CD4-positive, alpha-beta memory T cell (primary cell): ENCODE results near the gene ARMC2. TPM values are rescaled to one million over a fixed set of nuclear protein-coding genes. Genes with fewer than 3 reads are reported as not detected.
"Not testable (repeated sequence)": the region's sequence is repeated elsewhere in the genome, so short reads cannot be mapped to it uniquely, and the experiment has no call there.

Experiments
- CTCF ChIA-PET: fragments of 350-600 bp; sonication (Branson Sonifier 250); formaldehyde crosslinking; loops from one replicate; lab custom pipeline; 2021; ENCODE audit warnings: inconsistent platforms; ENCODE audit not compliant: partially characterized antibody; lab: Charles Lee
- POLR2A ChIA-PET: fragments of 350-600 bp; sonication (Branson Sonifier 250); formaldehyde crosslinking; loops from one replicate; lab custom pipeline; 2021; ENCODE audit not compliant: partially characterized antibody; lab: Charles Lee
- DNase-seq, 5 donors: peaks; one replicate each; pipeline versions ENCODE4 v3.0.0 to v3.0.0-alpha.2; 2020 to 2022; ENCODE audit warnings: mixed read lengths in 1 of 5
- H3K27ac ChIP-seq: one replicate; pipeline ENCODE4 v1.7.0; 2013; ENCODE audit warnings: low read depth, low read length
- H3K27me3 ChIP-seq: 2 replicates; pipeline ENCODE4 v1.7.0; 2013; ENCODE audit warnings: mild to moderate bottlenecking, low read length, moderate library complexity; ENCODE audit not compliant: insufficient read depth
- H3K36me3 ChIP-seq: 2 replicates; pipeline ENCODE4 v1.7.0; 2013; ENCODE audit warnings: mild to moderate bottlenecking, low read length, moderate library complexity; ENCODE audit not compliant: insufficient read depth
- H3K4me1 ChIP-seq: 2 replicates; pipeline ENCODE4 v1.7.0; 2013; ENCODE audit warnings: mild to moderate bottlenecking, low read length, moderate library complexity; ENCODE audit not compliant: insufficient read depth
- H3K4me3 ChIP-seq, 2 donors: one replicate each; pipeline ENCODE4 v1.7.0; 2013; ENCODE audit warnings: low read length in 2 of 2, mild to moderate bottlenecking in 1 of 2
- H3K9me3 ChIP-seq, 2 donors: one replicate each; pipeline ENCODE4 v1.7.0; 2013; ENCODE audit warnings: low read length in 2 of 2, control low read depth in 1 of 2; ENCODE audit not compliant: control insufficient read depth in 1 of 2
- H3K27ac Mint-ChIP-seq, 7 donors: one replicate each; pipeline ENCODE4 v1.8.0; 2020 to 2021; ENCODE audit warnings: mixed read lengths in 7 of 7, mild to moderate bottlenecking in 6 of 7, inconsistent platforms in 3 of 7, moderate library complexity in 3 of 7
- H3K27me3 Mint-ChIP-seq, 2 donors: one replicate each; pipeline ENCODE4 v1.8.0; 2020 to 2021; ENCODE audit warnings: mixed read lengths in 2 of 2
- H3K36me3 Mint-ChIP-seq, 2 donors: one replicate each; pipeline ENCODE4 v1.8.0; 2020 to 2021; ENCODE audit warnings: mixed read lengths in 2 of 2, inconsistent platforms in 1 of 2, mild to moderate bottlenecking in 1 of 2
- H3K4me1 Mint-ChIP-seq, 4 donors: one replicate each; pipeline ENCODE4 v1.8.0; 2020 to 2021; ENCODE audit warnings: mixed read lengths in 4 of 4, mild to moderate bottlenecking in 1 of 4
- H3K4me3 Mint-ChIP-seq, 8 donors: one replicate each; pipeline ENCODE4 v1.8.0; 2020 to 2021; ENCODE audit warnings: mixed read lengths in 8 of 8, mild to moderate bottlenecking in 7 of 8, moderate library complexity in 6 of 8, inconsistent platforms in 3 of 8
- H3K9me3 Mint-ChIP-seq, 8 donors: one replicate each; pipeline ENCODE4 v1.8.0; 2020 to 2021; ENCODE audit warnings: mixed read lengths in 8 of 8, mild to moderate bottlenecking in 5 of 8, inconsistent platforms in 3 of 8, moderate library complexity in 1 of 8
- intact Hi-C: fragments of 100-400 bp; cut with micrococcal nuclease; formaldehyde crosslinking; loops from one replicate; pipeline ENCODE4 v1.15.1; 2023
- polyA plus RNA-seq, 2 donors: library from polyadenylated mRNA; unstranded; fragments of 300-500 nt; fragmentation: Illumina TruSeq; gene quantifications; one replicate each; pipeline ENCODE4 v1.2.3, GENCODE V29; 2021
- total RNA-seq, 2 experiments: library from RNA; stranded (reverse); gene quantifications; one replicate each; pipeline ENCODE4 v1.2.3, GENCODE V29; 2021

ARMC2 gene
- total and polyA plus RNA-seq, 4 experiments from 2014 or later: 3.2 to 11.2 (median 7.0) TPM

DNA sequence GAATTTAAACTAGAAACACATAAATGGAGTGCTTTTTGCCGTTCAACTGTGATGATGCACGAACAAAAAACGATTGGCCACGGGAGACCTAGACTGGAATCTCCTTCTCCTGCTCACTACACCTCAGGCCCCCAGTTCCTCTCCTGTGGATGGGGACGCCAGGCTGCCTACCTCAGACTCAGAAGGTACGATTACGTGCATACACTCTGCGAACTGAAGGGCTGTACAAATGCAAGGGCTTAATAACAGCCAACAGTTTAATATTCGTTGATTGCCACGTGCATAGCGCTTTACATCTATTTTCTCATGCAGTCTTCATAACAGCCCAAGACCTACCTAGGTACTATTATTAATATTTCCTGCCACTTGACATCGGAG, 495 bp upstream of the ARMC2 start:
- peaks cover 15% of the 10 kb centered on the region for H3K4me1 ChIP-seq
- ChIA-PET POLR2A (interaction anchor here (0.6 to 2.8 kb wide), 16 partner anchors 9 to 1967 kb away, joined by 3 to 44 read pairs (median 4); partner anchors contain the start of genes CDK19, CEP57L1, FOXO3 and SESN1), CTCF (interaction anchor here (0.9 to 5.0 kb wide), 12 partner anchors 9 to 306 kb away, joined by 3 to 30 read pairs (median 5); no protein-coding TSS in a partner anchor)
- H3K4me3 Mint-ChIP-seq: peak overlapping the region; percentile 84 to 91 (median 86)
- DNase-seq: no peak
- no peaks in the 10 kb centered on the region for H3K9me3 ChIP-seq
- H3K27me3 Mint-ChIP-seq: no peaks in the 10 kb centered on the region
- H3K27ac ChIP-seq: peak overlapping the region; percentile 58
- peaks cover 0 to 2% (median 0%) of the 10 kb centered on the region in 8 donors for H3K9me3 Mint-ChIP-seq
- intact Hi-C loops: loop anchor here (1.0 to 5.0 kb wide), 6 partner anchors 50 to 535 kb away; partner anchors contain the start of genes CD164 and CEP57L1
- peak overlapping the region; percentile 46 to 78 for H3K4me3 ChIP-seq
- H3K36me3 Mint-ChIP-seq: no peaks in the 10 kb centered on the region
- no peaks in the 10 kb centered on the region for H3K36me3 ChIP-seq
- peaks cover 17 to 33% (median 23%) of the 10 kb centered on the region in 4 donors for H3K4me1 Mint-ChIP-seq
- no peaks in the 10 kb centered on the region for H3K27me3 ChIP-seq
- peak overlapping the region; percentile 81 to 93 (median 91) for H3K27ac Mint-ChIP-seq

DNA sequence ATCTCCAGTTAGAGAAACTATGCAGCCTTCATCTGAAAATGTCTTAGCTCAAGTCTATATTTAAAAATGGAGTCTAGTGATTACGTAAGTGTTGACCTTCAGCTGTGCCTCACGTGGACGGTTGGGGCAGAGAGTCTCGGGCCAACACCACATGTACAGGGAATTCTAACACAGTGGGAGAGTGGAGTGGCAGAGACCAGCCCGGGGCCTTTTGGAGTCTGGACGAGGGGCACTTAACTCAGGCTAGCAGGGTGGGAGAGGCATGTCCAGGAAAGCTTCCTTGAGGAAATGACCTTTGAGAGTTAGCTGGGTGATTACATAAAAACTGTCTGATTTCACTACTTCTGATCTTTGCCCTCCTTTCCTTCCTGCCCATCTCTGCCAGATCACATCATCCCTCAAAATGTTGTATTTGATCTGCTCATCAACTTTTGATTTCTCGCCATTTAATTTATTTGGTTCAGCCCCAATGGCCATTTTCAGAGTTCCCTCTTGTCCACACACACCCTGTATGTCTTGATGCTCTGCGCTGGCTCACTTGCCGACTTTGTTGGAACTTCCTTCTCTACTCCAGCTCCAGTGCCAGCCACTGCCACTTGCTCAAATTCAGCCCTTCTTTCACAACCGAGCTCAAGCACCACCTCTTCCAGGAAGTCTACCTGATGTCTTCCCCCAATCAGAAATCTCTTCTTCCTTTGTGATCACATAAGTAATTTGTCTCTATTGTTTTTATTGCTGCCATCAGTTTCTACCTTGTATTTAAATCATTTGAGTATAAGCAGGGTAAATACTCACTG, 2.6 kb downstream of the ARMC2 start:
- Mint-ChIP-seq H3K36me3 (peaks cover 14 to 18% of the 10 kb centered on the region in 2 donors), H3K4me1 (peaks cover 17 to 33% (median 25%) of the 10 kb centered on the region in 4 donors), H3K27me3 (no peaks in the 10 kb centered on the region), H3K9me3 (no peaks in the 10 kb centered on the region), H3K4me3 (peak overlapping the region in 3 of 8 donors; percentile 18 to 43 (median 39)), H3K27ac (peak overlapping the region in 6 of 7 donors; percentile 25 to 81 (median 54))
- ChIA-PET CTCF (interaction anchor here (0.8 to 1.6 kb wide), 2 partner anchors 223 to 309 kb away, joined by 3 to 4 read pairs; no protein-coding TSS in a partner anchor), POLR2A (no interaction called here)
- peaks cover 15% of the 10 kb centered on the region for H3K4me1 ChIP-seq
- DNase-seq: no peak
- intact Hi-C loops: no loop called here
- no peaks in the 10 kb centered on the region for H3K9me3 ChIP-seq
- no peak overlapping the region for H3K4me3 ChIP-seq
- H3K27me3 ChIP-seq: no peaks in the 10 kb centered on the region
- H3K27ac ChIP-seq: no peak overlapping the region
- H3K36me3 ChIP-seq: no peaks in the 10 kb centered on the region

DNA sequence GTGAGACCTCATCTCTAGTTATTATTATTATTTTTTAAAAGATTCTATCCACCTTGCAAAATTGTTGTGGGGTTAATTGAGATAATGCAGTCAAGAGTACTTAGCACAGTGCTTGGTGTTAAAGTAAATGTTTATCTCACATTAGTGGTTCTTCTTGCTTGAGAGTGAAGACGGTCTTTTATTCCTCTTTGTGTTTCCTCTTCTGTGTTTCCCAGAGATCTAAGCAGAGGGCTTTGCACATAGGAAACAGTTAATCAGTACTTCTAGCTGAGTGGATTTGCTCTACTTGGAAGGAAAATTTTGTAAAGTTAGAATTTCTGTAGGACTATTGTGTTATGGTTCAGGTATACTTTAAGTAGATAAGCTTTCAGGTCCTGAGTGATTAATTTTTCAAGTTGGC, 3.5 kb downstream of the ARMC2 start:
- POLR2A ChIA-PET: no interaction called here
- intact Hi-C loops: no loop called here
- H3K27me3 ChIP-seq: no peaks in the 10 kb centered on the region

DNA sequence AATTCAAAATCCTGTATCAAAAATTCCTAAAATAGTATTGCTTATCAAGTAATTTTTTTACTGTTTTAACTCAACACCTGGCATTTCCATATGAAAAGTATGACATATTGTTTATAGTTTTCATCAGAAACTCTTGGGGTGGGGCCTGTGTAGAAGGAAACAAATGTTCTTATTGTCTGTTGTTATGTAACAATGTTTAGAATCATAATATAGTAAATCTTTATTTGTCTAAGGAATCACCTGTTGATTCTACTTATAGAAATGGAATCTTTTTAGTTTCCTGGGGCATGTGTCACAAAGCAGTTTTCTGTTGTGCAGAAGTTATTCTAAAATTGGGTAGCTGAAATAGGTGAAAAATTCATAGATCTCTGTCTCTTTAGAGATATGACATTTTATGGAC, 4.9 kb downstream of the ARMC2 start:
- DNase-seq: no peak
- H3K27ac ChIP-seq: no peak overlapping the region
- peaks cover 8% of the 10 kb centered on the region for H3K36me3 ChIP-seq
- H3K9me3 Mint-ChIP-seq: peaks cover 0 to 10% (median 8%) of the 10 kb centered on the region in 8 donors
- H3K9me3 ChIP-seq: no peaks in the 10 kb centered on the region
- intact Hi-C loops: no loop called here
- no peak overlapping the region for H3K4me3 Mint-ChIP-seq
- peaks cover 11 to 25% (median 18%) of the 10 kb centered on the region in 4 donors for H3K4me1 Mint-ChIP-seq
- ChIA-PET POLR2A (no interaction called here), CTCF (no interaction called here)
- H3K27ac Mint-ChIP-seq: peak overlapping the region in 1 of 7 donors; percentile 34
- H3K4me3 ChIP-seq: no peak overlapping the region
- no peaks in the 10 kb centered on the region for H3K27me3 Mint-ChIP-seq
- H3K27me3 ChIP-seq: no peaks in the 10 kb centered on the region
- H3K4me1 ChIP-seq: peaks cover 7% of the 10 kb centered on the region
- H3K36me3 Mint-ChIP-seq: peaks cover 33 to 40% of the 10 kb centered on the region in 2 donors

More for the DNA sequence above, 3.5 kb downstream of the ARMC2 start:
- Mint-ChIP-seq H3K27ac (peak overlapping the region in 2 of 7 donors; percentile 26 to 32), H3K36me3 (peaks cover 23 to 27% of the 10 kb centered on the region in 2 donors), H3K4me3 (no peak overlapping the region), H3K4me1 (peaks cover 17 to 33% (median 25%) of the 10 kb centered on the region in 4 donors), H3K27me3 (no peaks in the 10 kb centered on the region), H3K9me3 (peaks cover 0 to 2% (median 1%) of the 10 kb centered on the region in 8 donors)
- Histone ChIP-seq H3K36me3 (peaks cover 7% of the 10 kb centered on the region), H3K9me3 (no peaks in the 10 kb centered on the region), H3K4me3 (no peak overlapping the region), H3K27ac (no peak overlapping the region), H3K4me1 (peaks cover 15% of the 10 kb centered on the region)
- DNase-seq: no peak
- CTCF ChIA-PET: no interaction called here

DNA sequence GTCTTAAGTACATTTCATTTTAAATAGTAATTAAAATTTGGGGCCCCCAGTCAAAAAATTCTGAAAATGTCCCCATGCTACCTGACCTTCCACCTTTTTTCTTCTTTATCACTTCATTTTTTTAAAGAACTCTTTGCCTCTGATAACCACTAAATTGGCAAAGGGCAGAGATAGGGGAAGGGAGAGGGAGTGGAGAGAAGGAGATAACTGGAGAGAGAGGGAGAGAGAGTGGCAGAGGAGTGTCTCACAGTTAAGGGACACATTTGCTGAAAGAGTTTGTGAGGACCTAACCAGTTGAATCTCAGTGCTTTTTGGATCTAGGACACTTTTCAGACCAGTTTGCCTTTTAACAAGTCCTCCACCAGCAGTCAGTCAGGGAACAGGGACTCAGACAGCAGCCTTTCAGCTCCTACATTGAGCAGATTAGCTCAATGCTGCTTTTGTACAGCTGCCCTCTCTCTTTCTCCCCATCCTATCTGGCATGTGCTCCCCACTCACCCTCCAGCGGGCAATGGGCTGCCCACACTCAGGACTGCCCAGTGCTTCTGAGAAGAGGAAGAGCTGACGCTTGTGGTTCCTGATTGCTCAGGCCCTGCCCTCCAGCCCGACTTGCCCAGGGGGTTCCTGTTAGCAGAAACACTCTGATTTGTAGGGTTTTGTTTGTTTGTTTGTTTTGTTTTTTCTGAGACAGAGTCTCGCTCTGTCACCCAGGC, 14.4 kb downstream of the ARMC2 start:
- no peaks in the 10 kb centered on the region for H3K9me3 ChIP-seq
- peaks cover 3 to 17% (median 5%) of the 10 kb centered on the region in 4 donors for H3K4me1 Mint-ChIP-seq
- H3K27me3 Mint-ChIP-seq: no peaks in the 10 kb centered on the region
- intact Hi-C loops: no loop called here
- DNase-seq: no peak
- H3K27ac ChIP-seq: no peak overlapping the region
- peaks cover 8% of the 10 kb centered on the region for H3K4me1 ChIP-seq
- H3K9me3 Mint-ChIP-seq: peaks cover 0 to 5% (median under 1%) of the 10 kb centered on the region in 8 donors
- no peaks in the 10 kb centered on the region for H3K27me3 ChIP-seq
- no peak overlapping the region for H3K4me3 ChIP-seq
- no peak overlapping the region for H3K4me3 Mint-ChIP-seq
- POLR2A ChIA-PET: no interaction called here
- peak overlapping the region in 1 of 7 donors; percentile 1 for H3K27ac Mint-ChIP-seq
- CTCF ChIA-PET: interaction anchor here (1.5 kb wide), 1 partner anchor 12 kb away, joined by 3 read pairs; no protein-coding TSS in a partner anchor
- H3K36me3 ChIP-seq: no peaks in the 10 kb centered on the region
- peaks cover 39 to 41% of the 10 kb centered on the region in 2 donors for H3K36me3 Mint-ChIP-seq

DNA sequence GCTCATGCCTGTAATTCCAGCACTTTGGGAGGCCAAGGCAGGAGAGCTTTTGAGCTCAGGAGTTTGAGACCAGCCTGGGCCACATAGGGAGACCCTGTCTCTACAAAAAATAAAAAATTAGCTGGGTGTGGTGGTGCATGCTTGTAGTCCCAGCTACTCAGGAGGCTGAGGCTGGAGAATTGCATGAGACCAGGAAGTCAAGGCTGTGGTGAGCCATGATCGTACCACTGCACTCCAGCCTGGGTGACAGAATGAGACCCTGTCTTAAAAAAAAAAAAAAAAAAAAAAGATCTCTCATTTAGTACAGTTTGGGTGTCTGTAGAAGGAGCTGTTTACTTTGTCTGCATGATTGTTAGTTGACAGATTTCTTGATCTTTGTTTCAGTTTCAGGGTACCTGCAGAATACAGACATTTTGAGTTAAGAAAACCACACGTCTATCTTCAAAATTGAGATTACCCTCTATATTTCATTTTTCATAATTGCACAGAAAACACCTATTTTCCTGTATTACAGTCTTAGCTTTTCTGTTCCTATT, 17.6 kb downstream of the ARMC2 start:
- DNase-seq, intact Hi-C loops: not testable (repeated sequence)
- peak overlapping the region in 6 of 7 donors; percentile 10 to 47 (median 16) for H3K27ac Mint-ChIP-seq

More for the DNA sequence above, 17.6 kb downstream of the ARMC2 start:
- not testable (repeated sequence) for H3K9me3 Mint-ChIP-seq, H3K4me3 ChIP-seq, H3K9me3 ChIP-seq, H3K27me3 ChIP-seq, H3K27me3 Mint-ChIP-seq, H3K4me1 ChIP-seq, H3K36me3 ChIP-seq, H3K27ac ChIP-seq
- H3K36me3 Mint-ChIP-seq: peaks cover 26 to 37% of the 10 kb centered on the region in 2 donors
- POLR2A ChIA-PET: interaction anchor here (0.6 to 1.6 kb wide), 3 partner anchors 9 to 144 kb away, joined by 3 to 6 read pairs (median 3); no protein-coding TSS in a partner anchor
- peak overlapping the region in 4 of 8 donors; percentile 3 to 68 (median 24) for H3K4me3 Mint-ChIP-seq
- CTCF ChIA-PET: interaction anchor here (0.7 to 2.2 kb wide), 4 partner anchors 9 to 207 kb away, joined by 5 to 12 read pairs (median 6); no protein-coding TSS in a partner anchor
- peaks cover 4 to 25% (median 10%) of the 10 kb centered on the region in 4 donors for H3K4me1 Mint-ChIP-seq
